SU-DHL-6 (cell line): ENCODE data around the gene FTCD.

Source experiments
- H2AFZ ChIP-seq: fragments of 200-600 bp; sonication (generic); 2 replicates; pipeline ENCODE4 v1.6.1; 2014; ENCODE audit warnings: low read depth, mild to moderate bottlenecking, moderate library complexity, mixed read lengths, antibody characterized with exemption, low read length; ENCODE audit not compliant: severe bottlenecking
- H3F3A ChIP-seq: fragments of 200-600 bp; shearing (Covaris generic); 2 replicates; pipeline ENCODE4 v1.6.0; 2016; ENCODE audit warnings: antibody characterized with exemption, mild to moderate bottlenecking; ENCODE audit not compliant: insufficient read depth
- H3K27ac ChIP-seq: fragments of 200-600 bp; sonication (generic); 2 replicates; pipeline ENCODE4 v1.5.1; 2016; ENCODE audit warnings: low read depth, mild to moderate bottlenecking, low read length, moderate library complexity, mixed read lengths
- H3K27me3 ChIP-seq: fragments of 200-600 bp; sonication (generic), shearing (Covaris generic); 2 replicates; pipeline ENCODE4 v1.6.0; 2014; ENCODE audit warnings: mild to moderate bottlenecking, low read length
- H3K36me3 ChIP-seq: fragments of 200-600 bp; sonication (generic); 2 replicates; pipeline ENCODE4 v1.6.1; 2014; ENCODE audit warnings: mild to moderate bottlenecking, low read length, mixed read lengths
- H3K4me2 ChIP-seq: fragments of 300-600, 200-600 bp; shearing (Covaris generic), sonication (generic); 2 replicates; pipeline ENCODE4 v1.6.0; 2014; ENCODE audit warnings: low read length, low read depth, mild to moderate bottlenecking; ENCODE audit not compliant: poor library complexity, severe bottlenecking
- H3K4me3 ChIP-seq: fragments of 200-600 bp; sonication (generic); 2 replicates; pipeline ENCODE4 v1.5.1; 2014; ENCODE audit warnings: antibody characterized with exemption, low read length, mild to moderate bottlenecking, mixed read lengths; ENCODE audit not compliant: insufficient read depth, poor library complexity, severe bottlenecking
- H3K79me2 ChIP-seq: fragments of 200-600 bp; sonication (generic); 2 replicates; pipeline ENCODE4 v1.6.1; 2014; ENCODE audit warnings: mild to moderate bottlenecking, low read length, moderate library complexity; ENCODE audit not compliant: insufficient read depth
- H3K9ac ChIP-seq: fragments of 200-600 bp; sonication (generic); 2 replicates; pipeline ENCODE4 v1.7.0; 2014; ENCODE audit warnings: mild to moderate bottlenecking, low read length
- H3K9me2 ChIP-seq: fragments of 200-600 bp; sonication (generic); replicated peaks from 2 replicates; pipeline ENCODE4 v1.6.1; 2014; ENCODE audit warnings: low read length; ENCODE audit not compliant: insufficient read depth
- H3K9me3 ChIP-seq: fragments of 200-600 bp; sonication (generic); 2 replicates; pipeline ENCODE4 v1.6.1; 2014; ENCODE audit warnings: low read length, mixed read lengths; ENCODE audit not compliant: insufficient read depth
- H4K20me1 ChIP-seq: fragments of 200-600 bp; sonication (generic); 2 replicates; pipeline ENCODE4 v1.6.1; 2014; ENCODE audit warnings: low read depth, mild to moderate bottlenecking, antibody characterized with exemption, low read length, moderate library complexity, mixed read lengths
- EZH2phosphoT487 ChIP-seq: fragments of 200-600 bp; sonication (generic), shearing (Covaris generic); conservative IDR thresholded peaks from 2 replicates; pipeline ENCODE4 v1.6.1; 2018; ENCODE audit warnings: mild to moderate bottlenecking, antibody characterized with exemption, low read length, moderate library complexity, mixed read lengths
- TF ChIP-seq, protein P1 (sequence below): fragments of 200-600 bp; sonication (generic); IDR thresholded peaks from one replicate; pipeline ENCODE4 v1.5.1; 2017; ENCODE audit warnings: antibody characterized with exemption, mild to moderate bottlenecking, low read length, moderate library complexity; ENCODE audit not compliant: insufficient read depth, poor library complexity, severe bottlenecking

FTCD gene

DNA sequence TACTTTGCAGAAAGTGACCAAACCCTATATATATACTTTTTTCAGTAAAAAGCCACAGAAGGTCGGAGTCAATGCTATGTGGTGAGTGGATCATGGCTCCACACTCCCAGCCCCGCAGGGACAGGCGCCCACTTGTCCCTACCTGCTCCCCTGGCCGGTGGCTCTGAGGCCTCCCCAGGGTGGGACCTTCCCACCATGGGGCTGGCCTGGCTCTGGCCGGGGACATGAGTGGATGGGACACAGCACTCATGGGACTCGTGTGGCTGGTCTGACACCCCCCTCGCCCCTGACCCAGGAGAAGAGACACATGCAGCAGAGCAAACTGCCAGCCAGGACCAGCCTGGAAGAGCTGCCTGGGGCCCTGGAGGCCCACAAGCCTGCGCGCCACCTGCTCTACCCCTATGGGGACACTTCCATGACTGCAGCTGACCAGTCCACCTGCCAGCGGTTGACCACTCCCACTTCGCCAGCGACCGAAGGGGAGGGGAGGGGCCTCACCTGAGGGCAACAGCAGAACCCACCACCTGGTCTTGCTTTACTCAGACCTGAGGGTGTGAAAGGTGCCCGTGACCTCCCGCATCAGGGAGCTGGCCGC is 26.7 kb upstream of the FTCD start:
- Histone ChIP-seq H3K9ac (no peak overlapping the region), H3K9me3 (no peaks in the 10 kb centered on the region), H3K27ac (no peak overlapping the region), H3K4me2 (no peak overlapping the region), H3K79me2 (no peaks in the 10 kb centered on the region), H3K9me2 (no peaks in the 10 kb centered on the region), H3K27me3 (no peaks in the 10 kb centered on the region), H2AFZ (no peak overlapping the region), H3K36me3 (no peaks in the 10 kb centered on the region), H3K4me3 (no peak overlapping the region), H3F3A (peaks cover 7% of the 10 kb centered on the region; the same call in 1 of the 2 replicates), H4K20me1 (no peaks in the 10 kb centered on the region)
- TF ChIP-seq EZH2phosphoT487: no peak
- TF ChIP-seq, protein P1, sequence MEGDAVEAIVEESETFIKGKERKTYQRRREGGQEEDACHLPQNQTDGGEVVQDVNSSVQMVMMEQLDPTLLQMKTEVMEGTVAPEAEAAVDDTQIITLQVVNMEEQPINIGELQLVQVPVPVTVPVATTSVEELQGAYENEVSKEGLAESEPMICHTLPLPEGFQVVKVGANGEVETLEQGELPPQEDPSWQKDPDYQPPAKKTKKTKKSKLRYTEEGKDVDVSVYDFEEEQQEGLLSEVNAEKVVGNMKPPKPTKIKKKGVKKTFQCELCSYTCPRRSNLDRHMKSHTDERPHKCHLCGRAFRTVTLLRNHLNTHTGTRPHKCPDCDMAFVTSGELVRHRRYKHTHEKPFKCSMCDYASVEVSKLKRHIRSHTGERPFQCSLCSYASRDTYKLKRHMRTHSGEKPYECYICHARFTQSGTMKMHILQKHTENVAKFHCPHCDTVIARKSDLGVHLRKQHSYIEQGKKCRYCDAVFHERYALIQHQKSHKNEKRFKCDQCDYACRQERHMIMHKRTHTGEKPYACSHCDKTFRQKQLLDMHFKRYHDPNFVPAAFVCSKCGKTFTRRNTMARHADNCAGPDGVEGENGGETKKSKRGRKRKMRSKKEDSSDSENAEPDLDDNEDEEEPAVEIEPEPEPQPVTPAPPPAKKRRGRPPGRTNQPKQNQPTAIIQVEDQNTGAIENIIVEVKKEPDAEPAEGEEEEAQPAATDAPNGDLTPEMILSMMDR: no peak

DNA sequence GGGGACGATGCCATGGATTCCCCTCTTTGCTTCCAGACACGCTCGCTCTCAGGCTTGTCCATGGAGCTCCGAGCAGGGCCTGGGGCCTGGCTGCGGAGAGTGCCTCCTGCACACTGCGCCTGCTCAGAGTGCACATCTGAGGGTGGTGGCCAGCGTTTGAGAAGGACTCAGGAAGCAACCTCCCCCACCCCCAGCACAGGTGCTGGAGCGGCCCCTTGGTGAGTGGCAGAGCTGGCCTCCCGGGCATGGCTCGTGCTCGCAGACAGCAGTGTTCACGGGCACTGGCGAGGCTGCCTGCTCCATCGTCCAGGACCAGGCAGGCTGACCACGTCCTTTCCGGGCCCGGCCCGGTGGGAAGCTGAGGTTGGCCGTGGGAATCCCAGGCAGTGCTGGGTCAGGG is 26.1 kb upstream of the FTCD start:
- TF ChIP-seq, protein P1: no peak
- no peak for TF ChIP-seq EZH2phosphoT487
- H4K20me1 ChIP-seq: no peaks in the 10 kb centered on the region

DNA sequence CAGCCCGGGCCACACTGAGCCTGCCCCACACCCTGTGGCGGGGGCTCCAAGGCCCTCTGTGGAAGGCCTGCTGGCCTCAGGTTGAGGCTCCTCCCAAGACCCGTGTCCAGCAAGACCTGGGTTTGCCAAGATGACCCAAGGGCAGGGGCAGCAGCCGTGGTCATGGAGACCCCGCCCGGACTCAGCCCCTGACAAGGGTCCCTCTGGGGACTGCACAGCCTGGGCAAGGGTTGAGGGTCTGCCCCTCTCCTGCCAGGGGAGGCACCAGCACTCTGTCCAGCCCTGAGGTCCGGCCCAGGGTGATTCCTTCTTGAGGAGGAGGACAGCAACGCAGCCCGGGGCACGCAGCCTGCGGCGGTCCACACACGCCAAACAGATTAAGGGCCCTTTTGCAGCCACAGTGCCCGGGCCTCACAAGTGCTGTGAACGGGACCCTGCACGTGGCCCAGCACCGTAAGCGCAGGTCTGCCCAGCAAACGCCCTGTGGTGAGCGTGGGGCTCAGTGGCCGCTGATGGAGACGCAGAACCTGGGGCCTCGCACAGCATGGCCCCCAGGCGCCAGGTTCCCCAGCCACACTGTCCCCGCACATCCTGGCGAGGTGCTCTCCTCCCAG is 25.5 kb upstream of the FTCD start:
- Histone ChIP-seq H3K27me3 (no peaks in the 10 kb centered on the region), H3K4me2 (no peak overlapping the region), H3K9me3 (no peaks in the 10 kb centered on the region), H3F3A (peaks cover 7% of the 10 kb centered on the region; the same call in 1 of the 2 replicates), H3K9me2 (no peaks in the 10 kb centered on the region), H2AFZ (no peak overlapping the region), H3K4me3 (no peak overlapping the region), H3K9ac (no peak overlapping the region), H3K36me3 (no peaks in the 10 kb centered on the region), H3K27ac (no peak overlapping the region), H4K20me1 (no peaks in the 10 kb centered on the region), H3K79me2 (no peaks in the 10 kb centered on the region)
- no peak for TF ChIP-seq EZH2phosphoT487
- TF ChIP-seq, protein P1: no peak

More for the DNA sequence above, 26.1 kb upstream of the FTCD start:
- Histone ChIP-seq H3K79me2 (no peaks in the 10 kb centered on the region), H2AFZ (no peak overlapping the region), H3K4me2 (no peak overlapping the region), H3K36me3 (no peaks in the 10 kb centered on the region), H3K27ac (no peak overlapping the region), H3K9me3 (no peaks in the 10 kb centered on the region), H3K27me3 (no peaks in the 10 kb centered on the region), H3F3A (peaks cover 7% of the 10 kb centered on the region; the same call in 1 of the 2 replicates), H3K9ac (no peak overlapping the region), H3K9me2 (no peaks in the 10 kb centered on the region), H3K4me3 (no peak overlapping the region)
